Osteoblast (primary cell): ENCODE measurements around the gene CIB4. TPM values are rescaled to one million over a fixed set of nuclear protein-coding genes. Genes with fewer than 3 reads are reported as not detected.
A peak's percentile ranks its signal among the peaks of the same experiment; 100 is the strongest.

Experiments
- DNase-seq: peaks from one replicate; pipeline ENCODE4 v3.0.0; 2011; ENCODE audit warnings: low spot score, mixed read lengths; ENCODE audit not compliant: insufficient read length; ENCODE audit errors: missing footprints
- H2AFZ ChIP-seq: 2 replicates; pipeline ENCODE4 v1.6.0; 2011; ENCODE audit warnings: mild to moderate bottlenecking, low read length
- H3K27ac ChIP-seq: 2 replicates; pipeline ENCODE4 v1.5.1; 2011; ENCODE audit warnings: mild to moderate bottlenecking, low read depth, low read length, moderate library complexity
- H3K27me3 ChIP-seq: 2 replicates; pipeline ENCODE4 v1.6.0; 2012; ENCODE audit warnings: mild to moderate bottlenecking, control low read depth, inconsistent platforms, low read length, moderate library complexity; ENCODE audit not compliant: insufficient read depth
- H3K36me3 ChIP-seq: 2 replicates; pipeline ENCODE4 v1.5.1; 2011; ENCODE audit warnings: mild to moderate bottlenecking, low read length, control low read depth, moderate library complexity; ENCODE audit not compliant: insufficient read depth
- H3K4me1 ChIP-seq: 2 replicates; pipeline ENCODE4 v1.5.1; 2011; ENCODE audit warnings: mild to moderate bottlenecking, low read length, control low read depth, moderate library complexity; ENCODE audit not compliant: insufficient read depth
- H3K4me2 ChIP-seq: 2 replicates; pipeline ENCODE4 v1.6.0; 2011; ENCODE audit warnings: mild to moderate bottlenecking, low read length; ENCODE audit not compliant: insufficient read depth
- H3K4me3 ChIP-seq: fragments of 200-600 bp; sonication (generic); 3 replicates; pipeline ENCODE4 v1.5.1; 2012; ENCODE audit warnings: mild to moderate bottlenecking, low read length, inconsistent platforms; ENCODE audit not compliant: insufficient read depth
- H3K79me2 ChIP-seq: 2 replicates; pipeline ENCODE4 v1.6.0; 2012; ENCODE audit warnings: mild to moderate bottlenecking, low read length, control low read depth, inconsistent platforms; ENCODE audit not compliant: insufficient read depth
- H3K9me3 ChIP-seq: 2 replicates; pipeline ENCODE4 v1.5.1; 2011; ENCODE audit warnings: low read depth, low read length, control low read depth
- H4K20me1 ChIP-seq: 2 replicates; pipeline ENCODE4 v1.6.0; 2012; ENCODE audit warnings: mild to moderate bottlenecking, low read length, control low read depth; ENCODE audit not compliant: insufficient read depth
- total RNA-seq: library from RNA; depleted of rRNA; stranded (reverse); fragments of >200 nt; gene quantifications from 2 replicates; pipeline ENCODE4 v1.2.3, GENCODE V29; 2012
- TF ChIP-seq, protein P1 (sequence below): IDR thresholded peaks from 2 replicates; pipeline ENCODE4 v1.5.1; 2011; ENCODE audit warnings: mild to moderate bottlenecking, low read depth, low read length, moderate library complexity; ENCODE audit errors: extremely low read depth

CIB4 gene
- total RNA-seq, 1 donor = not detected

DNA sequence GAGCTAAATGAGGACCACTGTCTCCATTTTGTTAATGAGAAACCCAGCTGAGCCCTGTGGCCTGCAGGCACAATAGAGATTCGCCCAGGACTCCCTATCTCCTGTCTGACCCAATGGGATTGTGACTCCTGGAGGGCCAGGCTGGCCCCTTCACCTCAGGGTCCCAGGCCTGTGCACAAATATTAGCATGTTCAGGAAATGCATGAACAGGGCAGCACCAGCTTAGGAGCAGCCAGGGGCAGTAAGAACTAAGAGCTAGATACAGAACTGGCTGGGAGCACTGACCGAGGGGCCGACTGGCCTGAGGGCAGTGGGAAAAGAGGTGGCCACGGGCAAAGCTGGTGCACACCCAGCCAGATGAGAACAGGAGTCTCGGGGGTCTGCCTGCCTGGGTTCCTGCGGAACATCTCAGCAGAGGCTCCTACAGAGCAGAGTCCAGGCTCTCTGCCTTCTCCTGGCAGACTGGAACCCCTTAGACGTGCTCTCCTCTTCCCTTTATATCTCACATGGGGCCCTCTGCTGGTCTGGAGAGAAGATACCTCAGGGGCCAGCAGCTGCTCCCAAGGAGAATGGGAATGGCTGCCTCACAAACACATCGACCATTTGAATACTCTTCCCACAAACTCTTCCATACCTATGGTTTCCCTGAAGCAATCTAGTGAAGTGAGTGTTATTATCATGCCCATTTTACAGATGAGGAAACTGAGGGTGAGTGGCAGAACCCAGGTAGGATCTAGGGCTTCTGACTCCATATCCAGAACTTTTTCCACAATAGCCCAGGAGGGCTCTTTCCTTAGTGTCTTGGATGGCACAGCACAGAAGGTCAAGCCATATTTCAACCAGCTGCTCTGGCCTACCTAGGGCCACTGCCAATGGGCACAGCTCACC, 85.7 kb downstream of the CIB4 start:
- H3K27ac ChIP-seq = no peak overlapping the region
- no peaks in the 10 kb centered on the region for H3K79me2 ChIP-seq
- DNase-seq = peak; percentile 85
- H4K20me1 ChIP-seq = no peaks in the 10 kb centered on the region
- H3K9me3 ChIP-seq = no peaks in the 10 kb centered on the region
- H3K4me3 ChIP-seq = no peak overlapping the region
- no peak overlapping the region for H3K4me2 ChIP-seq
- H3K36me3 ChIP-seq = no peaks in the 10 kb centered on the region
- peaks cover 37% of the 10 kb centered on the region for H3K27me3 ChIP-seq
- TF ChIP-seq, protein P1, sequence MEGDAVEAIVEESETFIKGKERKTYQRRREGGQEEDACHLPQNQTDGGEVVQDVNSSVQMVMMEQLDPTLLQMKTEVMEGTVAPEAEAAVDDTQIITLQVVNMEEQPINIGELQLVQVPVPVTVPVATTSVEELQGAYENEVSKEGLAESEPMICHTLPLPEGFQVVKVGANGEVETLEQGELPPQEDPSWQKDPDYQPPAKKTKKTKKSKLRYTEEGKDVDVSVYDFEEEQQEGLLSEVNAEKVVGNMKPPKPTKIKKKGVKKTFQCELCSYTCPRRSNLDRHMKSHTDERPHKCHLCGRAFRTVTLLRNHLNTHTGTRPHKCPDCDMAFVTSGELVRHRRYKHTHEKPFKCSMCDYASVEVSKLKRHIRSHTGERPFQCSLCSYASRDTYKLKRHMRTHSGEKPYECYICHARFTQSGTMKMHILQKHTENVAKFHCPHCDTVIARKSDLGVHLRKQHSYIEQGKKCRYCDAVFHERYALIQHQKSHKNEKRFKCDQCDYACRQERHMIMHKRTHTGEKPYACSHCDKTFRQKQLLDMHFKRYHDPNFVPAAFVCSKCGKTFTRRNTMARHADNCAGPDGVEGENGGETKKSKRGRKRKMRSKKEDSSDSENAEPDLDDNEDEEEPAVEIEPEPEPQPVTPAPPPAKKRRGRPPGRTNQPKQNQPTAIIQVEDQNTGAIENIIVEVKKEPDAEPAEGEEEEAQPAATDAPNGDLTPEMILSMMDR = peak; percentile 41
- H3K4me1 ChIP-seq = no peaks in the 10 kb centered on the region
- H2AFZ ChIP-seq = no peak overlapping the region

DNA sequence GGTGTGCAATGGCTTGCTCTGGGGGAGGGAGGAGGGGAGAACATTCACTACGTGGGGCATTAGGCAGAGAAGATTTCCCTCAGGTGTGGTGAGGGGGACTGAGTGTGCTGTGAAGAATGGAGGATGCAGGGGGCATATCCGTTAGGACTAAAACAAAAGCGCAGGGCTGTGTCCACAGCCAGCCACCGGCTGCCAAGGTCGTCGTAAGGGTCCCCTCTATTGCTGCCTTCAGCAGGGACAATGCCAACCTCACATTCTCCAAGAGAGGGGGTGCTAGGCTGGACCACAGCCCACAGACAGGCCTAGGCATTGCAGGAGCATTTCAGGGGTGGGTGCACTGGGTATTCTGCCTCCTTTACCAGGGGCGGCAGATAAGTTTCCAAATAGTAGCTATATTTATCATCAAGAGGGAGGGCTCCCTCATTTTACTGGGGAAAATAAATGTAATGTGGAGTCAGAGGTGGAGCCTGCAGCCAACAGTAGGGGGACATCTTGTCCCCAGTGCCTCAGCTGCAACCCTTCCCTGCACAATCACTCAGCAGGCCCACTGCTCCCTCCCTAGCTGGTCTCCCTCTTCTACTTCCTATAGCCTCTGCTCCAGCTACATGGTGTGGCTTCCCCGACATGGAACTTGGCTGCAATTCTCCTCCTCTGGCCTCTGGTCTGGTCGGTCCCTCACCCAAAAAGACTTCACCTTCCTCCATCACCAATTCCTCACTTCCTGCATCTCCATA, 88.4 kb downstream of the CIB4 start:
- Histone ChIP-seq H4K20me1 (no peaks in the 10 kb centered on the region), H2AFZ (no peak overlapping the region), H3K4me3 (no peak overlapping the region), H3K4me2 (no peak overlapping the region), H3K9me3 (no peaks in the 10 kb centered on the region), H3K79me2 (no peaks in the 10 kb centered on the region), H3K4me1 (no peaks in the 10 kb centered on the region), H3K27me3 (peaks cover 24% of the 10 kb centered on the region), H3K27ac (no peak overlapping the region), H3K36me3 (no peaks in the 10 kb centered on the region)
- peak; percentile 42 for DNase-seq
- TF ChIP-seq, protein P1 = no peak

DNA sequence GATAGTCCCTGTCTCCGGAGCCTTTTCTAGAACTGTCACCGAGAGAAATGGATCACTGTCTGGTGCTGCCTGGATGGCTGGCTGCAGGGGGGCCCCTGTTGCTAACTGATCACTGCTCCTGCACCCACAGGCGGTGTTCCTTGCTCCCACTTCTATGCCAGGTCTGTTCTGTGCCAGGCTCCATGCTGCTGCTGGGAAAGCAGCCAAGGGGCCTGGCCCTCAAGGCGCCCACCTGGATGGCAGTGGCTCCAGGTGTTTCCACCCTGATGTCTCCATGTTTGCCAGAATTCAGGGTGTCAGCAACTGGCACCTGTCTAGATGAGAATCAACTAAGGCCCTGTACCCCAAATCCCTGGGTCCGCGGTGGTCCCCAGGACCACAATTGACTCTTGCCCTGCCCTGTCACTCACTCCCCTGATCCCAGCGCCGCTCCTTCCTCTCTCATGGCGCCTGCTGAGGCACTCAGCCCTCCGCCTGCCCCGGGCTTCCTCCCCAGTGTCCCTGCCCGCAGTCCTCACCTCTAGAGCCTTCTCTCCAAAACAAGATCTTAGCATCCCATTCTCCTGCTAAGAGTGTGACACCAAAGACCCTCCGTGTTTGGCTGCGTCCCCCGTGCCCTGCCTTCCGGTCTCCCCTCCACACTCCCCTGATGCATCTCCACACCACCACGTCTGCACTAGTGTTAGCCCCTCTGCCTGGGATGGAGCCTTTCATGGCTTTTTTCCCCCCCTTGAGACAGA, 90.7 kb downstream of the CIB4 start:
- Histone ChIP-seq H3K4me3 (no peak overlapping the region), H3K79me2 (no peaks in the 10 kb centered on the region), H3K27ac (no peak overlapping the region), H4K20me1 (no peaks in the 10 kb centered on the region), H3K27me3 (peaks cover 11% of the 10 kb centered on the region), H3K4me1 (no peaks in the 10 kb centered on the region), H3K36me3 (no peaks in the 10 kb centered on the region), H2AFZ (no peak overlapping the region), H3K9me3 (no peaks in the 10 kb centered on the region), H3K4me2 (no peak overlapping the region)
- peak; percentile 42 for DNase-seq
- TF ChIP-seq, protein P1 = no peak
